Hepatocyte (in vitro differentiated cells): Measurements from ENCODE around the gene CALB2.

Experiments
- EZH2phosphoT487 ChIP-seq: fragments of 200-600 bp; sonication (generic); IDR thresholded peaks from one replicate; pipeline ENCODE4 v1.6.1; 2018; ENCODE audit warnings: antibody characterized with exemption, mild to moderate bottlenecking, low read depth, moderate library complexity; ENCODE audit not compliant: unreplicated experiment, severe bottlenecking
- TF ChIP-seq, protein P1 (sequence below): fragments of 200-600 bp; sonication (generic); IDR thresholded peaks from 2 replicates; pipeline ENCODE4 v1.5.1; 2016; ENCODE audit warnings: antibody characterized with exemption, mild to moderate bottlenecking; ENCODE audit not compliant: poor library complexity

DNA sequence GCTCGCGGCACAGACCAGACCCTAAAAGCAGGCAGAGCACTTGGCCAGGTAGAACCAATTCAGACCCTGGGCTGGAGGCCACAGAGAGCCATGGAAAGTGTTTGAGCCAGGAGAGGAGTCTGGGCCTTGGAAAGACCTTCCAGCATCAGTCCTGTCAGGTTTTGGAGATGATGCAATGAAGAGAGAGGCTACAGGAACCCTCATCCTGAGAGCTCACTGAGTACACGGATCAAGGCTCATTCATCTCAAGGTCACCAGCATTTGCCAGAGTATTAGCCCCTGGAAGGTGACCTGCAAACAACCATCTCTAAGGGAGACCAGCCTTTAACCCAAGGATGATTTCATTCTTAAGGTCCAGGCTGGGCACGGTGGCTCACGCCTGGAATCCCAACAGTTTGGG, 55.5 kb downstream of the CALB2 start:
- TF ChIP-seq EZH2phosphoT487: no peak
- TF ChIP-seq, protein P1, sequence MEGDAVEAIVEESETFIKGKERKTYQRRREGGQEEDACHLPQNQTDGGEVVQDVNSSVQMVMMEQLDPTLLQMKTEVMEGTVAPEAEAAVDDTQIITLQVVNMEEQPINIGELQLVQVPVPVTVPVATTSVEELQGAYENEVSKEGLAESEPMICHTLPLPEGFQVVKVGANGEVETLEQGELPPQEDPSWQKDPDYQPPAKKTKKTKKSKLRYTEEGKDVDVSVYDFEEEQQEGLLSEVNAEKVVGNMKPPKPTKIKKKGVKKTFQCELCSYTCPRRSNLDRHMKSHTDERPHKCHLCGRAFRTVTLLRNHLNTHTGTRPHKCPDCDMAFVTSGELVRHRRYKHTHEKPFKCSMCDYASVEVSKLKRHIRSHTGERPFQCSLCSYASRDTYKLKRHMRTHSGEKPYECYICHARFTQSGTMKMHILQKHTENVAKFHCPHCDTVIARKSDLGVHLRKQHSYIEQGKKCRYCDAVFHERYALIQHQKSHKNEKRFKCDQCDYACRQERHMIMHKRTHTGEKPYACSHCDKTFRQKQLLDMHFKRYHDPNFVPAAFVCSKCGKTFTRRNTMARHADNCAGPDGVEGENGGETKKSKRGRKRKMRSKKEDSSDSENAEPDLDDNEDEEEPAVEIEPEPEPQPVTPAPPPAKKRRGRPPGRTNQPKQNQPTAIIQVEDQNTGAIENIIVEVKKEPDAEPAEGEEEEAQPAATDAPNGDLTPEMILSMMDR: no peak
